Fibroblast of skin of back (primary cell): ENCODE data around the gene BCL2.

Experiments
- DNase-seq: peaks from one replicate; pipeline ENCODE4 v3.0.0-alpha.2; 2013

The BCL2 gene

DNA sequence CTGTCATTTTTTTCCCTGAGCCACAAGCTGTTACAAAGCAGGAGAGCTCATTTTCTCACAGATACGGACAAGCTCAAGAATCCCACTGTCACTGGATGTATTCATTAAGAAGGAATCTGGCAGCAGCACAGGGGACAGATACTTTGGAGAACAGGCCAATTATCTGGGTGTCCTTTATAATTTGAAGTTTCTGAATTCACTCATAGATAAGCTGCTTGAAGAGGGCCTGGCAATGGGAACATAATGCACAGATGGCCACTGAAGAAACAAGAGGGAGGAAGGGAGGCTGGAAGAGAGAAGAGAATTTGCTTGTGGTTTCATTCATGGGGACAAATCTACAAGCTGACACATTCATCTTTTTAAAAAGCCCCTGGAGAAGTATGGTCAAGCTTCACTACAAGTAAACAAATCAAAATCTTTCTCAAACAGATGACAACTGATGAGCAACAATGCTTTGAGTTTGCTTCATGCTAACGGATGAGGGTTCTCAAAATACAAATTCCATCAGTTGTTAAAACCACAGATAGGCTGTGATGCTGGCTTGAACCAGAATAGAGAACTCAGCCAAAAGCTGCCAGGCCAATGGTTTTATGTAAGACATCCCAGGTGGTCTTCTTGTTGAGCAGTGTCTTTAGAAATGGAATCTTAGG lies 11.9 kb downstream of the BCL2 start:
- DNase-seq, result peak; percentile 56

DNA sequence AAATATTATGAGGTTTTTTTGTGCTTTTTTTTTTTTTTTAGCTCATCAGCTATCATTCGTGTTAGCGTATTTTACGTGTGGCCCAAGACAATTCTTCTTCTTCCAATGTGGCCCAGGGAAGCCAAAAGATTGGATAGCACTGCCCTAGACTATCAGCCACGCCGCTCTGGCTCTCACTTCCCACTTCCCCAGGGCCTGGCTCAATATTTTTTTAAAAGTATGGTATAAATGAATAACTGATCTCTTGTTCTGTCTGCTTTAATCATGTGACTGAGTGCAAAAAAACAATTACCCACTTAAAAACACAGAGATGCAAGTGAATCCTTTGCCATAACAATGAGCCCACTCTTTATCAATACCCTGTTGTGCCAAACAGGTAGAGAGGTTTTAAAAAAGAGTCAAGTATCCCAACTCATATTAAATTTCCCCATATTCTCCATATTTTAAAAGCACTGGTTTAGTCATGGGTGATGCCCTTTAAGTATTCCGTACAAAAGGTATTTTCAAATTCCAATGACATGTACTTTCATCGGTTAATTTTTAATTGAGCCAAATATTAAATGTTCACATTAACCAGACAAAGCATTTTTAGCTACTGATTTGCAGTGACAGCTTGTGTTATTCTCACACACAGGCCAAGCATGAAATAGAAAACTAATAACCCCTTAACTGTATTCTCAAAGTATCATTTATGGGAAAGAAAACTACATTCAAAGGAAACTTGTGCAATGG lies 12.6 kb downstream of the BCL2 start:
- DNase-seq, result no peak

DNA sequence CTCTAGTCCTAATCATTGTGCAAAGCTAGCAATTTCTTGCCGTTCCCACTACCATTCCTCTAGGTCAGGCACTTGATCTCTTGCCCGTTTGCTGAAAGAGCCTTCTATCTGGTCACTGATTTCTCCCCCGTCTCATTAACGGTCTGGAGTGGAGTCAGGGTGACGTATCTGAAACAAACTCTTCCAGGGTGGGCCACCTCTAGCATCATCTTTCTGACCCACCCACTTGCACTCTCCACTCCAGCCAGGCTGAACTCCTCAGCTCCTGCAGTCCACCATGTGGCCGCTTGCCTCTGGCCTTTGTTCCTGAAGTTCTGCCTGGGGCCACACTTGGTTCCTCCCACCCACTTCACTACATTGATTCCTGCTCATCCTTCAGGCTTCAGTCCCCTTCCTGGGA lies 13.3 kb downstream of the BCL2 start:
- DNase-seq, result no peak

DNA sequence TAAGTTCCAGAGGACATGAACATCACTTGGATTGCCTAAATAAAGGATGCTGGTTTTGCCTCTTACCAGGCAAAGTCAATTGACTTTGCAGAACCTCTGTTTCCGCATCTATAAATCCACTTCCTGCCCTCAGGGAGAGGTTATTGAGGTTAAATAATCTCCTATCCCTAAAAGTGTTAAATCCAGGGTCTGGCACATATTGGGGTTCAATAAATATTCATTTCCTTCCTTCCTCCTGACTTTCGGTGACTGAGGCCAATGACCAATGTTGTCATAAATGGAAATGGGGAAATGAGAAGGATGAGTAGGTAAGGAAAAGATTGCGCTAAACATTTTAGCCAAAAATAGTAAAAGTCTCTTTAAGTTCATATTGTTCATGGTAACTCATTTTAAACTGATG lies 16.0 kb downstream of the BCL2 start:
- DNase-seq, result no peak

DNA sequence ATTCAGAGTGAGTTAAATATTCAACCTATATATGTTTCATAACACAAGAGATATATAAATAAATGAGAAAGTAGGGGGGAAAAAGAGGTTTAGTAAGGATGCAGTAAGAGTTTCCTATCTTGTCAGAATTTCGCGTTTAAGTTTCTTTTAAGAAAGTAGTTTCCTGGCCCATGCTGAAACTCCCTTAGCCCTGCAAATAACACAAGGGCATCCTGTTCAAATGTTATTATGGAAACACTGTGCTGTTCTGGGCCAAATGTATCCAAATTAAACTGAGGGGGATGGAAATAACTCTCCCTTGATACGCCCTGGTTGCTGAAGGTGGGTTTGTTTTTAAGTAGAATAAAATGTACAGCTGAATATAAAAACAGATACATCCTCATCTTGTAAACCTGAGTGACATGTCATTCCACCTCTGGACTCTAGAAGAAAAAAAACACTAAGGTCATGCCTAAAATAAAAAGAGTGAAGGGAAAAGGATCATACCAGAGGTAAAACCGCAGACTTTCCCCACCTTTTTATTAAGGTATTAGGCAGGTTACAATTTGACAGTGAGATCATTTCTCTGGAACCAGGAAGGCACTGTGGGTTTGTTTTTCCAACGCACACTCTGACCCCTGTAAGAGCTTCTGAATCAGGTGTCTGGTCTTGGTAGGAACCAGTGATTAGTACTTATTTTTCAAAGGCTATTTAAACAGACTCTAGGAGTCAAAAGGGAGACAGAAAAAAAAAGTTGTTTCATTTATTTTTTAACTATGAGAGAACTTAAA lies 16.7 kb downstream of the BCL2 start:
- DNase-seq, result no peak

DNA sequence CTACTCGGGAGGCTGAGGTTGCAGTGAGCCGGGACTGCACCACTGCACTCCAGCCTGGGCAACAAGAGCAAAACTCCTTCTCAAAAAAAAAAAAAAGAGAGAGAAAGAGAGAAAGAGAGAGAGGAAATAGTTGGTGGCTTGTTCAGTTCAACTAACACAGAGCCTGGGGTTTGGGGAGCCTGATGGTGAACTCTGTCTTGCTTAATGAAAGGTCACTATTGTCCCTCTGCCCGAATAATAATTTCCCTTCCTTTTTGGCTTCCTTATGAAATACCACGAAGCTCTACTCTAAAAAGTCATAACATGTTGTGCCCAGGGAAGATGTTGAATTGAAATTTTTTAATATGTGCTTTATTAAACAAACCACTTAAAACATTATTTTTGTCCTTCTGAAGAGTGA lies 17.3 kb downstream of the BCL2 start:
- DNase-seq, result no peak

DNA sequence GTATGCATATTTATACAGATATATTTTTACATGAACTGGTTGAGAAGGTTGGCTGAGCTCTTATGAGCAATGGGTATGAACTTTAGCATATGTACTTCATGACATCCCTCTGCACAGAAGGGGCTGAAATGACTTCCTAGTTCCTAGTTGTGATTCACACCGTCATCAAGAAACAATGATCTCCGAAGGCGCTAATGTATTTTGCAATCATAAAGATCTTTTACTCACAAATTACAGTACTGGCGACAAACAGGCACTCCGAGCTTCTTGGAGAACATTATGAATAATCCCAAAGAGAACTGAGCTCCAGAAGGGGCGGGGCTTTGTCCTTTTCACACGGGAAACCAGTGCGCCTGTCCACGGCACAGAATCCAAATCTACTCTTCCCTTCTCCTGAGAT lies 18.1 kb downstream of the BCL2 start:
- DNase-seq, result no peak

DNA sequence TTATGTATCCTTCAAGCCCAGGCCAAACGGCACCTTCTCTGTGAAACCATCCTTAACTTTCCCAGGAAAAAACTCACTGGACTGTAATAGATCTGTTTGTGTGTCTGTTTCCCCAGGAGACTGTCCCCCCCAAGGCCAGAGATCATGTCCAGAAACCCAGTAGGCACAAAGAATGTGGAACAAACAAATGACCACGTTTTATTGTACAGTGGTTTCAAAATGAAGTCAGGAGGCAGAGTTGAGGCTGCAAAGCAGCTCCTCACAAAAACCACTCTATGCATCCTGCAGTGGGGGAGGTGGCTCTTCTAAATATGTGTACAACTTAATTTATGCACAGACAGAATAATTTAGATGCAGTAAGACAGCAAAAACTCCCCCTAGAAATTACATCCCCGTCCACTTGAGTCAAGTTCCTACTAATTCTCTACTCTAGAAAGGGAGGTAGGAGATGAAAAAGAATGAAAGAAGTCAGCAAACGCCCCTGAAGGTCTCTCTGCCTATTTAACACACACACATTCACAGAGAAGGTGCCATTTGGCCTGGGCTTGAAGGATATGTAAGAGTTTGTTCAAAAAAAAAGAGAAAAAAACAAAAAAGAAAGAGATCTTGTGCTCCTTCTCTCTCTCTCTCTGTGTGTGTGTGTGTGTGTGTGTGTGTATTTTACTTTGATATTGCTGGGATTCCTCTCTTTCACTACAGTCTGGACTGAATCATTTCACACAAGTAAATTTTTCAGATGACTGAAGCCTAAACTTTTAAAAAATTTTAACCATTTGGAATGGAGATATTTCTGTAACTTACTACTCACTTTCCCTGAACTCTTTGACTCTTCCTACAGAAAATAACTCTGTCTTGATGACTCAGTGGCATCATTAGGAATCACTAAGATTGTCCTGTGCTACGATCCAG lies 19.5 kb downstream of the BCL2 start:
- peak; percentile 78 for DNase-seq

DNA sequence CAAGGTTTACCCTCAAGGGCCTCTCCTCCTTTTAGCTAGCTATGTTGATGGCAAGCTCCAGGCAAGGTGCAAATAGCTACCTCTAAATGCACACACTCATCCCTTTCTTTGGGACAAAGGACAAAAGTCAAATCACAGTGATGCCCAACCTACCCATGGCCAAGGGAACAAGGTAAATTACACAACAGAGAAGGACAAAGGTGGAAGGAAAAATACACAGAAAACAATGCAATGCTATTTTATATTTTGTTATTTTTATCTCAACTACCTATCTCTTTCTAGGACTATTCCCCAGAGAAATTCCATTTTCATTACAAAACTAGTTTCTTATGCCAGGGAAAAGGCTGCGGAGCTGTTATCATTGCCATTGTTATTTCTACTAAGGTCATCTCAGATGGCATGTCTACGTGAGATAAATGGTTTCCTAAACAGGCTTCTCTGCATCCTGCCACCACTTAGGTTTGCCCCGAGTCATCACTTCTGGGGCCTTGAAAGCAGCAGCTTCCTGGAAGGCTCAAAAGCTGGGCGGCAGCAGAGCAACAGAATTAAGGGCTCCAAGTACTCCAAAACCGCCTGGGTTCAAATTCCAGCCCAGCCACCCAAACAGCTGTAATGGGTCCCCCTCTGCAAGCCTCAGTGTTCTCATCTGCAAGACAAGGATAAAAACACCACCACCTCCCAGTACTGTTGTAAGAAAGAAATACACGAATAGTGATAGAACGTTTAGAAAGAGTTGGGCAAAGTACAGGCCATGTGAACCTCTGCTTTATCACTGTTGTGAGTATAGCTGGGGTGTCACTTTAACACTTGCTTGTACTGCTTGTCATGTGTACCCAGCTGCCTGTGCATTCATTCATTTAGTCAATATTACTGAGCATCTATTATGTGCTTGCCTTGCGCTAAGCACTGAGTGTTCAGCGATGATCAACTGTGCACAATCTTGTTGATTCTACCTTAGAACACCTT lies 20.9 kb downstream of the BCL2 start:
- DNase-seq, result peak; percentile 37

DNA sequence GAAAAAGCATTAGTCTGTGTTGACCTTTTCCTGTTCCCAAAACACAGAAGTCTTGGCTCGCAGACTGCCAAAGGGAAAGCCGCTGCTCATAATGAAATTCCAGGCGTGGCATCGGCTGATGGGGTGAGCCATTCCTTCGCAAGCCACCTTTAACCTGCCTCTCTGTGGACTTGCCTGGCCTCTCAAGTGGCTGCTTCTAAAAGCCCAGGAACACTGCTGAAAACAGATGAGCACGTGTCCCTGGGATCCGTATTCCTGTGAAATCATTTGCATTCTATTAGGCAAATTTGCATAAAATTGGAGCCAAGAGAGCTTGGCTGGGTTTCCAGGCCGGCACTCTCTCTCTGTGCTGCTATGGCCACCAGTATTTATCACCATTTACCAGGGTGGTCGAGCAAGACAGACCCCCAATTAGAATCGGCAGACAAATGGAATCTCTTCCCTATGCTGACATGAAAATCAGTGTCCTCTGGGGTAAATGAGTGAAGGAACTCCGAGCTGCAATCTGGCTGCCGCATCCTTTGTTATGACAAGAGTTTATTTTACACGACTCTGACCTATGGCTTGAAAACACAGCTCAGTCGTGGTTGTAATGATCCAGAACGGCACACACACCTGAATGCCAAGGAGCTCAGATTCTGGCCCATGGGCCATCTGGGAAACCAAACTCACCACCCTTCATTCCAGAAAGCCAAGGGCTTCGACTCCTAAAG lies 21.7 kb downstream of the BCL2 start:
- no peak for DNase-seq

DNA sequence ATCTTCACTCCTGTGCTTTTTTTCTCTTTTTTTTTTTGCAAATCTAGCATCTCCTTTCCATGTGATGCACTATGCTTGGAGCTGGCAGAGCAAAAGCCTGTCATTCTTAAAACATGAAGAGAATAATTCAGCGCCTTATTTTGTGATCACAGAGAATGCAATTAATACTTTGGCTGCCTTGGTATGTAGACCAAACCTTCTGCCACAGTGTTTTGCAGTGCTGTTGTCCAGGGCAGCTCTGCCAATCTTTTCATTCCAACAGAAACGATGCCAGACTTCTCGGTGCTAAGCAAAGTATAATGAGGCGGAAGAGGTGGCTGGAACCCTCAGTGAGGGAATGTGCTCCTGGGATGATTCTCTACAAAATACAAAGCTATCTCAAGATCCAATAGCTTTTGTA lies 25.6 kb downstream of the BCL2 start:
- no peak for DNase-seq

DNA sequence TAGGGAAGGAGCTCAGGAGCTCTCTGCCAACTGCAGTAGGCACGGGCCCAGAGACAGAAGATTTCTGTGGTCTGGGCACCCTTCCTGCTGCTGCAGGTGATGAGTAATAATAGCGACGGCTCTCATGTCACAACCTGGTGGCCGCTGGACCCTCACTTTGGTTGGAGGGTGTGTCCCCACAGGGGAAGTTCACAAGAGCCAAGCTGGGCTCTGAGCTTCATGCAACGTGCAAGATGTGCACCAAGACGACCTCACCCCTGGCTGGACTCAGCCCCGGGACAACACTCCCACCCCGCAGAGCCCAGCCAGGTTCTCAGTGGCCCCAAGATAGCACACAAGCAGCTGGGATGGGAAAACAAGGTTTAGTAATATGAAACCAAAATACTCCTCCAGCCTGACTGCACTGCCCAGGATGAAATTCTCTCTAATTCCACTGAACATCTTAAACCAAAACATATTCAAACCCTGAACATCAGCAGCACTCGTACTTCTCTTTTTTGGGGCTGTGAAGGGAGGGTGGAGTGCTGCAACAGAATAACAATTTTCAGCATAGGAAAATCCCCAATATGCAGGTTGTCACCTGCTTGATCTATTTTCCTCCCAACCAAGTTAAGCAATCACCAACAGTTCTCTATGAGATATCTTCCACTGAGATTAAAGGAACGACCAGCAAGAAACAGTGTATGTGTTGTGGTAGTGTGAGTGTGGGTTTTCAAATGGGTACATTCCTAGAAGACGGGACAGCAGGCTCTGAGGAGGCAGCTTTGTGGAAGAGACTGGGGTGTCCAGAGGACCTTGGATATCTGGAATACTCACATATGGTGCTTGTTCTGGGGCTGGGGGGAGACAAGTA lies 26.5 kb downstream of the BCL2 start:
- no peak for DNase-seq

DNA sequence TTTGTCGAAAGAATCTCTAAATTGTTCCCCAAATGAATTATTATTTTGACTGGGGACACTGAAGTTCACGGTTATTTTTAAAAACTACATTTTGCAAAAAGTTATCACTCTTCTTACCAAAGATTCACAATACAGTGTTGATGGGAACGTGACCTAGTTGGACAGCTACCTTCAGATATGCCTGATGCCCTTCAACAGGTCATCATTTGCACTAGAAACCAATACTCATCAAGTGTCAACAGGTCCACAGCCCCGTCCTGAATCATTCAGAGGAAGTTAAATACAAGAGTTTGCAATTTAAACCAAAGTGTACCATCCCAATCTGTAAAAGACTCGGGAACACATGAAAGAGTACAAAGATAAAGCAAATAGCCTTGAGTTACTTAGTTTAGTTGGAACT lies 28.3 kb downstream of the BCL2 start:
- no peak for DNase-seq

DNA sequence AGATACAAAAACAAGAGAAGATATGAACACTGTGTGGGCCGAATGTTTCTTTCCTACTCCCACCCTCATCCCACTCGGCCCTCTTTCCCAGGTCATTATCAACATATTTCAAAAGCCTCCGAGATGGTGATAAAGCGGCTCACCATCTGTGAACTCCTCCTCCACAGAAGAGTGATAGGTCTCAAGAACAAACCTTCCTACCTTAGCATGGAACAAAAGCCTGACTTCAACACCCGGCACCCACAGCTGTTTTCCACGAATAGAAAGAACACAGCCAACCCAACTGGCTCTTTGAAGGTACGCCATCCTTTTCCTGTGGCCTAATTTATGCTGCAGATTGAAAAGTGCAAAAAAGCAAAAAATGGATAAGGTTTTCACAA lies 28.8 kb downstream of the BCL2 start:
- DNase-seq, result no peak

DNA sequence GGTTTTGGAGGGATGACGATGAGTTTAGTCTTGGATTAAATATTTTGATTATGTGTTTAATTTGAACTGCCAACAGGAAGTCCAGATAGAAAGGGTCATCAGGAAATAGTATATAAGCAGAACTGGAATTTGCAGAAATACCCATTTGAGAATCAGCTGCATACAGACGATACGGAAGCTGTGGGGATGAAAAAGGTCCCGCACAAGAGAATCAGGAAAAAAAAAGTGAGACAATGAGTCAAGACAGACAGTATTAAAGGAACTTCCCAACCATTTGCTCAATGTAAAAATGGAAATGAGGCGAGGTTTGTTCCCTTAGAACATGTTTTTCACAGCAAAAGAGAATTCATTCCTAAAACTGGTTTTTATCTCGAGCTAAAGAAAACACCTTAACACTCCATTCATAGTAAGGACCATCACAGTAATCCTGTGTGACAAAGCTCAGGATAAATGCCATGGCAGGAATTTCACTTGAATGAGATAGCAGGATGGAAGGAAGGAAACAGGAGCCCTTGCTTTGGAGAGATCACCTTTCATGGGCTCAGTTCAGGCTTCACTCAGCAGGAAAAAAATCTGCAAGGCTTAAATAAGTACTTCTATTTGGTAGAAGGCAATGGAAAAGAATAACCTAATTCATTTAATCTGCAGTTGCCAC lies 29.3 kb downstream of the BCL2 start:
- no peak for DNase-seq

DNA sequence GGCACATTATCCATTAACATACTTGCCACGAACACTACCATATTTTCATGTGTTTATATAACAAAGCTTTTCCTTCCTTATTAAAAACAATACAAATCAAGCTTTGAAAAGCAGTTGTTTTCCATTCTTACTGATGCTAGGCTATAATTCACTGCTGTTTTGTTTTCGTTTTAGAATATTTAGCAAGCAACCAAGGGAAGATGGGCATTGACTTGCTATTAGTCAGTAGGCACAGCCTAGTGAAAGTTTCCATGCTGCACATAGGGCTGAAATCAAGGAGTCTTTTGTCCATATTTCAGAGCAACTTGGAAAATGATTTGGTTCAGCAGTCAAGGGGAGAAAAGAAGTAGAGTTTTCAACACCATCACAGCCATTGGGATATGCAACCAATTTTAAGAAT lies 31.3 kb downstream of the BCL2 start:
- no peak for DNase-seq

DNA sequence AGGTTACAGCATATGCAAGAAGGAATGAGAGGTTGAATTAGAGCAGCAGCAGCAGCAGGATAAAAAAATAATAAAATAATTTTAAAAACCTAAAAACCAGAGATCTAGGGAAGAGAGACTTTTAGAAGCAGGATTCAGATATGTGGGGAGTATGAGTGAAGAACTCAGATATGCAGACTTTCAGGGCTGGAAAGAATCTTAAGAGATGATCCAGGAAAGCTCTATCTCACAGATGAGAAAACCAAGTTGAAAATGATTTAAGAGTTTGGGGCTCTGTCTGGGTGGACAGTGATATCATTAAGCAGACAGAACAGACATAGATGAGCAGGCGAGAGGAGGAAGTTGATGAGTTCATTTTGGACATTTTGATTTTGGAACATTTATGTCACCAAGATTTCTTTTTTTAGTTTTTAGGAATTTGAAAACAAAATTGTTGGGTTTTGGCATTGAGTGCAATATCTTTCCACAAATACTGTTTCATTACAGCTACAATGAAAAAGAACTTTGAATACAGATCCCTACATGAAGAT lies 31.8 kb downstream of the BCL2 start:
- no peak for DNase-seq

DNA sequence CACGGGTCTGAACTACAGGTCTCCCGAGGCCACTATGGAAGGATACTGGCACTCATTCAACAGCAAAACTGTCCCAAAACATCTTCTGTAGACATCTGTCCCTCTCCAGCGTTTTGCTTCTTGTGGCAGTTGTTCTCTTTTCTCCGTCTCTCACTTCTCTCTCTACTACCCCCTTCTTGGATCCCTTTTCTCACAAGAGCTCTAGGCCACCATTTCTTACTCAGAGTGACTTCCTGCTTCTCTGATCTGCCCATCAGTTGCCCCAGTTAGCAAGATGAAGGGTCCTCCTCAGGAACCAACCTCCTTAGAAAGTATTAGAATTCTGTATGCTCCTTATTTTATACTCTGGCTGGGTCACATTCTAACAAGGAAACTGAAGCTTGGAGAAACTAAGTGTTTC lies 32.6 kb downstream of the BCL2 start:
- no peak for DNase-seq
